ENCODE measurements around the gene SLC35F2.
"Not testable (repeated sequence)": the region's sequence is repeated elsewhere in the genome, so short reads cannot be mapped to it uniquely, and the experiment has no call there.

SLC35F2 gene

DNA sequence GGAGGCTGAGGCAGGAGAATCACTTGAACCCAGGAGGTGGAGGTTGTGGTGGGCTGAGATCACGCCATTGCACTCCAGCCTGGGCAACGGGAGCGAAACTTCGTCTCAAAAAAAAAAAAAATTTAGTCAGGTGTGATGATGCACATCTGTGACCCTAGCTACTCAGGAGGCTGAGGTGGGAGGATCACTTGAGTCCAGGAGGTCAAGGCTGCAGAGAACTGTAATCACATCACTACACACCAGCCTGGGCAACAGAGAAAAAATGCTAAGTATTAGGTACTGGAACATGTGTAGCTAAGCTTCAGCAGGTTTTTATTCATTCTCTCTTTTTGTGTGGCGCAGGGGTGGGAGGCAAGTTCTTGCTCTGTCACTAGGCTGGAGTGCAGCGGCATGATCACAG is 82.5 kb downstream of the SLC35F2 start:
- no peak for TF ChIP-seq Cebpa-rat (IDR thresholded peaks at IDR 0.05)
- Histone ChIP-seq H3K4me2 (no peak overlapping the region), H3K27me3 (no peaks in the 10 kb centered on the region), H3K4me3 (no peak overlapping the region), H3K9me3 (no peaks in the 10 kb centered on the region), H3K27ac (no peak overlapping the region), H3K36me3 (no peaks in the 10 kb centered on the region), H4K20me1 (no peaks in the 10 kb centered on the region), H3K9ac (no peak overlapping the region), H3K4me1 (no peaks in the 10 kb centered on the region)

DNA sequence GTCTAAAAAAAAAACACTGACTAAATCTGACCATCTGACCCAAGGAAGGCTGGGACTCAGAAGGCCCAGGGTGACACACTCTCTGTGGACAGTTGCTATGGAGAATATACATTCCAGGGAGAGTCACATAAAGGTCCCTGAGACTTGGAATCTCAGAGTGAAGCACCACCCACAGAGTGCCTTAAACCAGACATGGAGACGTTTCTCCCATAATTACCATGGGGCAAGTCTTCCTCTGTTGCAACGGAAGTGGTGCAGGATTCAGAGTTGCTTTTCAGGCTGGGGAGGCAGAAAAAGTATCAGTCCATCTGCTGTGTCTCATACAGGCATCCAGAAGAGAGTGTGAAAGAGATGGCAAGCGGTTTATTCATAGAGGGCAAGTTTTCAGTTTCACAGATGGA is 88.0 kb downstream of the SLC35F2 start:
- no peaks in the 10 kb centered on the region for H3K36me3 ChIP-seq
- TF ChIP-seq Cebpa-rat (IDR thresholded peaks at IDR 0.05), result no peak
- peak overlapping the region; percentile 33; the same call in 1 of the 2 replicates for H3K4me2 ChIP-seq
- no peaks in the 10 kb centered on the region for H3K9me3 ChIP-seq
- no peak overlapping the region for H3K9ac ChIP-seq
- no peaks in the 10 kb centered on the region for H3K27me3 ChIP-seq
- H3K27ac ChIP-seq, result no peak overlapping the region
- peaks cover 8% of the 10 kb centered on the region for H3K4me1 ChIP-seq
- no peak overlapping the region for H3K4me3 ChIP-seq
- H4K20me1 ChIP-seq, result no peaks in the 10 kb centered on the region

DNA sequence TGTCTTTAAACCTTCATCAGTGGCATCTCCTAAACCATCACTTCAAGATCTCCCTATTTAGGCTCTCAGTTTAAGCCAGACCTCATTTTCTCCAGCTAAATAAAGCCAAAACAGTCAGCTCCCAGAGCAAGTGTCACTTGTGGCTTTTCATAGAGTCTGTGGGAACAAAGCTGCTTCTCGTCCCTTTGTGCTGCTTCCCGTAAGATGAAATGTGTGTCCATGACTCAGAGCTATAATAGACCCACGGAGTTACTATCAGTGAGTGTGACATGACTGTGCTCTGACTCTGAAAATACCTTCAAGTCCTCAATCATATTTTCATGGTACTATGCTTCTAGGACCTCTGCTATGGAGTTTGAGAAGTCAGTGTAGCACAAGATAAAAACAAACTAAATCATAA is 89.4 kb downstream of the SLC35F2 start:
- no peak overlapping the region for H3K27ac ChIP-seq
- no peak for TF ChIP-seq Cebpa-rat (IDR thresholded peaks at IDR 0.05)
- H4K20me1 ChIP-seq, result no peaks in the 10 kb centered on the region
- no peaks in the 10 kb centered on the region for H3K9me3 ChIP-seq
- no peak overlapping the region for H3K9ac ChIP-seq
- H3K4me2 ChIP-seq, result no peak overlapping the region
- H3K36me3 ChIP-seq, result no peaks in the 10 kb centered on the region
- no peak overlapping the region for H3K4me3 ChIP-seq
- H3K4me1 ChIP-seq, result peaks cover 8% of the 10 kb centered on the region
- H3K27me3 ChIP-seq, result no peaks in the 10 kb centered on the region

DNA sequence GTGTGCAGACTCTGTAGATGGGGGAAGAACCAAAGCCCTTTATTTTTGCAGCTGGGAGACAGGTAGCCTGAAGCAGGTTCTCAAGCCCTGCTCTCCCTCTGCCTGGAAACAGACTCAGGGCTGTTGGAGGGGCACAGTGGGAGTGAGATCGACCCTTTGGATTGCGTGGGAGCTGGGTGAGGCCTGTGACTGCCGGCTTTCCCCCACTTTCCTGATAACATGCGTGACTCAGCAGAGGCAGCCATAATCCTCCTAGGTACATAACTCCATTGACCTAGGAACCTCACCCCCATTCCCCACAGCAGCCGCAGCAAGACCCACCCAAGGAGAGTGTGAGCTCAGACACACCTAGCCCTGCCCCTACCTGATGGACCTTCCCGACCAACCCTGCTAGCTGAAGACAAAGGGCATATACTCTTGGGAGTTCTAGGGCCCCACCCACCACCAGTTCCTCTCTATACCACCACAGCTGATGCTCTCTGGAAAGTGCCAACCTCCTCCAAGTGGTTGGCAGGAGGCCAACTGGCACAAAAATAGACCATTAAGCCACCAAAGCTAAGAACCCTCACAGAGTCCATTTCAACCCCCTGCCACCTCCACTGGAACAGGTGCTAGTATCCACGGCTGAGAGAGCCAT is 99.8 kb downstream of the SLC35F2 start:
- not testable (repeated sequence) for H4K20me1 ChIP-seq
- H3K4me2 ChIP-seq, result peak overlapping the region; percentile 61

DNA sequence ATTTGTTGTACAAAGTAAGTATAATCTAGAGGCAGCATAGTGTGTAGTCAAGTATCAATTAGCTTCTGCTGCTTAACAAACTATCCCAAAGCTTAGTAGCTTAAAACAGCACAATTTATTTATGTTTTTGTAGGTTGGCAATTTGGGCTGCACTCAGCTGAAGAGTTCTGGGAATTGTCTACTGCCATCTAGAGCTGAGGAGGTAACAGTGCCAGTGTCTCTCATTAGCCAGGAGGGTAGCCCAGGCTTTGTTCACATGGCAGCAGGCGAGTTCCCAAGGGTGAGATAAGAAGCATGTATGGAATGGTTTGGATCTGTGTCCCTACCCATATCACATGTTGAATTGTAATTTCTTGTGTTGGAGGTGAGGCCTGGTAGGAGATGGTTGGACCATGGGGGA is 100.9 kb downstream of the SLC35F2 start:
- TF ChIP-seq Cebpa-rat (IDR thresholded peaks at IDR 0.05), result no peak
- Histone ChIP-seq H4K20me1 (no peaks in the 10 kb centered on the region), H3K4me1 (peaks cover 19% of the 10 kb centered on the region)

More for the DNA sequence above, 99.8 kb downstream of the SLC35F2 start:
- H3K9me3 ChIP-seq, H3K36me3 ChIP-seq, H3K9ac ChIP-seq, H3K4me3 ChIP-seq, H3K27ac ChIP-seq, H3K27me3 ChIP-seq: not testable (repeated sequence)
- peaks cover 19% of the 10 kb centered on the region for H3K4me1 ChIP-seq

DNA sequence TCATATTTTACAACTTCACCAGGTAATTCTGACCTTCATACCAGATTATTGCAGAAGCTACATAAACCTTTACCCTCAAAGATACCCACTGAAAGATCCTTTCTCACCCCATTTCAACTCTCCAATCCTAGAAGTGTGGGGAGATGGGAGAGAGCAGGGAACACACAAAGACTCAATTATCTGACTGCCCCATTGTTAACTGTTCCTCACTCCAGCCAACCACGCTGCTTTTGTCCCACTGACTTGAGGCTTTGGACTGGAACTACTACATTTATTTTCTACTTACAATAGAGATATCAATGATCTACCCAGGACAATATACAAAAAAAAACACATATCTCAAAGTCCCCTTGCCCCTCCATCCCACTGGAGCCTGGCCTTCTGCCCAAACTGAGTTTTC is 102.0 kb downstream of the SLC35F2 start:
- no peak overlapping the region for H3K9ac ChIP-seq
- H3K4me1 ChIP-seq, result peaks cover 19% of the 10 kb centered on the region
- peaks cover 9% of the 10 kb centered on the region; the same call in 1 of the 2 replicates for H3K9me3 ChIP-seq
- no peak for TF ChIP-seq Cebpa-rat (IDR thresholded peaks at IDR 0.05)
- H3K36me3 ChIP-seq, result no peaks in the 10 kb centered on the region
- H3K27me3 ChIP-seq, result no peaks in the 10 kb centered on the region
- no peak overlapping the region for H3K27ac ChIP-seq
- no peak overlapping the region for H3K4me3 ChIP-seq
- no peaks in the 10 kb centered on the region for H4K20me1 ChIP-seq
- H3K4me2 ChIP-seq, result no peak overlapping the region

More for the DNA sequence above, 100.9 kb downstream of the SLC35F2 start:
- Histone ChIP-seq H3K27ac (no peak overlapping the region), H3K36me3 (no peaks in the 10 kb centered on the region), H3K9ac (no peak overlapping the region), H3K4me2 (0 out of 2 replicates have a peak overlapping the region, but pooled peaks have one; percentile 61), H3K4me3 (no peak overlapping the region), H3K27me3 (no peaks in the 10 kb centered on the region), H3K9me3 (peaks cover 9% of the 10 kb centered on the region; the same call in 1 of the 2 replicates)

DNA sequence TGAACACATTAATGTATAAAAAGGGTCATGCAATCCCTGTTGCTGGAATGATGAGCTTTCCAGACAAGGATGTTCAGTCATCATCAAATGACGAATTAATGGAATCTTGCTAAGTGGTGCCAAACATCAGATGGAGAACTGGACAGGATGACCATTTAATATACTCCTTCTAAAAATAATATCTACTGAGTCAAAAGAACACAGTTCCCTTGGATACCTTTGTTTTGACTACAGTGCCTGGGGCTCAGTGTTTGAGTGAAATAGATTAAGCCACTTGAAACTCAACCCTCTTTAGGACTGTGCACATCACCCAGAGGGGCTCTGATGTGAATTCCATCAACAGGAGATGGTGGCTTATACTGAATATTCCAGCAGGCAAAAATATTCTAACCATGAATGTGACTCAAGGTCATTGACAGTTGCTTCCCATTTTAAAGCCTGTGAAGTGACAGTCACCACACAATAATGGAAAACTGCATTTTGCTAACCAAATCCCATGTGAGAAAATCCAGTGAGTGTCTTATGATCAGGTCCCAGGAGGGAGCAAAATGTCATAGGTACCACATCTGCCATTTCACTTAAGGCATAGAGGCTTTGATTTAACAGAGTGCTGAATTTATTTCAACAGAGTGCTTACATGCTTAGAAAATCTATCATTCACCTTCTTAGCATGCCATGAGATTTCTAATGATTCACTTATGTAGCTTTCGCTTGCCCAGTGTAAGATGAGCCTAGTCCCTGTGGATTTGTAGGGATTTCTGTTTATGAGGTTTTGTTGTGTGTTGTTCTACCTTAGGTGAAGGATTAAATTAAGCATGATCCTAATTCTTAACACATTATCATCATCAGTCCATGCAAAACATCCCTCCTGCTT is 105.4 kb downstream of the SLC35F2 start:
- TF ChIP-seq Cebpa-rat (IDR thresholded peaks at IDR 0.05), result no peak
- Histone ChIP-seq H3K27me3 (no peaks in the 10 kb centered on the region), H3K27ac (no peak overlapping the region), H3K4me2 (no peak overlapping the region), H3K4me1 (peaks cover 5% of the 10 kb centered on the region), H3K9me3 (no peaks in the 10 kb centered on the region), H3K9ac (no peak overlapping the region), H4K20me1 (no peaks in the 10 kb centered on the region), H3K36me3 (no peaks in the 10 kb centered on the region), H3K4me3 (no peak overlapping the region)

DNA sequence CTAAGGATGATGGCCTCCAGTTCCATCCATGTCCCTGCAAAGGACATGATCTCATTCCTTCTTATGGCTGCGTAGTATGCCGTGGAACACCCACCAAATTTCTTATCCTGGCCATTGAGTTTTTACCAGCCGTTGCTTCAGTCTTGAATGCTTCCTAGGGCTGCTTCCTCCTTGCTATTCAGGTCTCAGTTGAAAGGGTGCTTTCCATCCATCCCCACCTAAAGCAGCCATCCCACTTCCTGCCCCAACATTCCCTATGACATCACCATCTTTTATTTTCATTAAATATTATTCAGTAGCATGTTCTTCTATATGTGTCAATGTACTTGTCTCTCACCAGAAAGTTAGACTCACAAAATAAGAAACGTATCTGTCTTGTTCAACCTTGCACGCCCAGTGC is 106.1 kb downstream of the SLC35F2 start:
- Histone ChIP-seq H3K27me3 (no peaks in the 10 kb centered on the region), H3K36me3 (no peaks in the 10 kb centered on the region), H3K4me3 (no peak overlapping the region), H3K4me2 (no peak overlapping the region), H3K27ac (no peak overlapping the region), H3K9ac (no peak overlapping the region), H3K9me3 (no peaks in the 10 kb centered on the region), H3K4me1 (no peaks in the 10 kb centered on the region), H4K20me1 (no peaks in the 10 kb centered on the region)
- no peak for TF ChIP-seq Cebpa-rat (IDR thresholded peaks at IDR 0.05)

DNA sequence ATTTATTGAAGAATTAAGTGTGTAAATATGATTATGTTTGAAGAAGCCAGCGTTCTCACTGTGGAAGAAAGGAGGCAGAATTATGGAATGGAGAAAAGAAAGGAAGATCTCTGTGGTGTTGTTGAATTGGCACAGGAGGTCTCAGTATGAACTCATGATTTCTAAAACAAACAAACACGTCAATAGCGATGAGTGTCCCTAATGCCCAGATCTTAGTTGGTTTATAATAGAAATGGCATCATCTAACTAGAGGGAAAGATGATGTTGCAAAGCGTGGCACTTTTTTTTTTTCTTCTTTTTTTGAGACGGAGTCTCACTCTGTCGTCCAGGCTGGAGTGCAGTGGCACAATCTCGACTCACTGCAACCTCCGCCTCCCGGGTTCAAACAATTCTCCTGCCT is 107.5 kb downstream of the SLC35F2 start:
- Histone ChIP-seq H3K27me3 (no peaks in the 10 kb centered on the region), H3K4me3 (no peak overlapping the region), H4K20me1 (no peaks in the 10 kb centered on the region), H3K4me2 (no peak overlapping the region), H3K9ac (no peak overlapping the region), H3K27ac (no peak overlapping the region), H3K9me3 (no peaks in the 10 kb centered on the region), H3K36me3 (no peaks in the 10 kb centered on the region), H3K4me1 (no peaks in the 10 kb centered on the region)
- no peak for TF ChIP-seq Cebpa-rat (IDR thresholded peaks at IDR 0.05)

DNA sequence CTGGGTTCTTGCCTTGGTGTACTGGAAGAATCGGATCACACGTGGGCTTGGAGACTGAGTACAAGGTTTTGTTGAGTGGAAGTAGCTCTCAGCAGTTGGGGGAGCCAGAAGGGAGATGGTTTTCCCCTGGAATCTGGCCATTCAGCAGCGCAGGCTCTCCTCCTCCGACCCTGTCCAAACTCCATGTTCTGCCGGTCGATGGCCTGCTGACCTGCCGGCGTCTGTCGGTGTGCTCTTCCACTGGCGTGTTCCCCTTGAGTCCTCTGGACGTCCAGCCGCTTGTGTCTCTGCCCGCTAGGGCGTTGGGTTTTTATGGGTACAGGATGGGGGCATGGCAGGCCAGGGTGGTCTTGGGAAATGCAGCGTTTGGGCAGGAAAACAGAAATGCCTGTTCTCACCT is 108.3 kb downstream of the SLC35F2 start:
- Histone ChIP-seq H3K4me3 (no peak overlapping the region), H3K9me3 (no peaks in the 10 kb centered on the region), H3K4me2 (no peak overlapping the region), H3K4me1 (no peaks in the 10 kb centered on the region), H3K27ac (no peak overlapping the region), H3K36me3 (no peaks in the 10 kb centered on the region), H3K9ac (no peak overlapping the region), H3K27me3 (no peaks in the 10 kb centered on the region), H4K20me1 (no peaks in the 10 kb centered on the region)
- no peak for TF ChIP-seq Cebpa-rat (IDR thresholded peaks at IDR 0.05)
